Left hindlimb (tissue), 1 donor: ENCODE results near the gene NALF2.

Source experiments
- DNase-seq: peaks from one replicate; pipeline ENCODE4 v3.0.0-alpha.2; 2018

NALF2 gene

GRCh38 chrX:69503782-69504625 lies at the start of gene NALF2:
NALF2 (plus strand) TSS chrX:69504326; CDS start chrX:69505283, 957 bp downstream.
- DNase-seq, result peak; percentile 78

- no peak for DNase-seq
Measured at GRCh38 chrX:69457756-69458155, 46.4 kb upstream of the NALF2 start.

- DNase-seq, result no peak
Measured at GRCh38 chrX:69466546-69466945, 37.6 kb upstream of the NALF2 start.

- no peak for DNase-seq
Measured at GRCh38 chrX:69469975-69470374, 34.2 kb upstream of the NALF2 start.

- no peak for DNase-seq
Measured at GRCh38 chrX:69489625-69490024, 14.5 kb upstream of the NALF2 start.

- no peak for DNase-seq
Measured at GRCh38 chrX:69493193-69493592, 10.9 kb upstream of the NALF2 start.

- no peak for DNase-seq
Measured at GRCh38 chrX:69493766-69494165, 10.4 kb upstream of the NALF2 start.

GRCh38 chrX:69496183-69496582 lies 7.9 kb upstream of the NALF2 start:
- DNase-seq, result no peak

GRCh38 chrX:69501429-69501828 lies 2.7 kb upstream of the NALF2 start:
- DNase-seq, result no peak

- DNase-seq, result no peak
Measured at GRCh38 chrX:69503228-69503781, 821 bp upstream of the NALF2 start.

GRCh38 chrX:69504626-69505612 lies 793 bp downstream of the NALF2 start:
- DNase-seq, result no peak

GRCh38 chrX:69505772-69506616 lies 1.9 kb downstream of the NALF2 start:
- DNase-seq, result no peak

GRCh38 chrX:69506617-69507499 lies 2.7 kb downstream of the NALF2 start:
- no peak for DNase-seq

GRCh38 chrX:69507500-69507789 lies 3.3 kb downstream of the NALF2 start:
- no peak for DNase-seq

GRCh38 chrX:69508610-69509009 lies 4.5 kb downstream of the NALF2 start:
- no peak for DNase-seq

GRCh38 chrX:69510137-69510715 lies 6.1 kb downstream of the NALF2 start:
- DNase-seq, result no peak

- no peak for DNase-seq
Measured at GRCh38 chrX:69510914-69511513, 6.9 kb downstream of the NALF2 start.

GRCh38 chrX:69522052-69522451 lies 17.9 kb downstream of the NALF2 start:
- no peak for DNase-seq

- DNase-seq, result no peak
Measured at GRCh38 chrX:69523314-69523713, 19.2 kb downstream of the NALF2 start.

- no peak for DNase-seq
Measured at GRCh38 chrX:69524781-69525363, 20.7 kb downstream of the NALF2 start.
